K562 (cell line): ENCODE results near the gene RINL. TPM values are rescaled to one million over a fixed set of nuclear protein-coding genes. Genes with fewer than 3 reads are reported as not detected.

Experiments
- CEBPG ChIP-seq, 3 experiments: fragments of 200-800 bp in 1 of 3; sonication (Bioruptor generic) in 1 of 3; sonication (generic) in 1 of 3; formaldehyde crosslinking in 1 of 3; IDR thresholded peaks in 2 of 3; conservative IDR thresholded peaks in 1 of 3; 2 replicates each; pipeline versions ENCODE4 v1.6.1 to v1.8.0; 2016 to 2022; ENCODE audit warnings: missing compliant biosample characterization in 2 of 3, missing genetic modification characterization in 2 of 3, mild to moderate bottlenecking in 1 of 3, missing genetic modification reagents in 1 of 3
- HNRNPK ChIP-seq: fragments of 200-400 bp; formaldehyde crosslinking; IDR thresholded peaks from one replicate; pipeline ENCODE4 v1.6.1; 2018; ENCODE audit warnings: mild to moderate bottlenecking, low read depth, low read length; ENCODE audit not compliant: poor library complexity, severe bottlenecking
- ILK ChIP-seq: fragments of 450-650 bp; IDR thresholded peaks from 2 replicates; pipeline ENCODE4 v1.6.1; 2016; ENCODE audit warnings: missing genetic modification characterization, low read depth, mild to moderate bottlenecking, missing compliant biosample characterization, moderate library complexity, borderline replicate concordance
- KDM2B ChIP-seq: fragments of 250-450 bp; sonication (Bioruptor Pico); IDR thresholded peaks from 2 replicates; pipeline ENCODE4 v1.8.0; 2021; ENCODE audit warnings: mild to moderate bottlenecking, moderate library complexity
- MYNN ChIP-seq, 2 experiments: sonication (generic); formaldehyde crosslinking in 1 of 2; IDR thresholded peaks; 2 replicates each; pipeline versions ENCODE4 v1.5.0 to v1.6.1; 2016 to 2020; ENCODE audit warnings: antibody characterized with exemption in 1 of 2, missing genetic modification reagents in 1 of 2
- PHF8 ChIP-seq: fragments of 200-600 bp; sonication (generic); IDR thresholded peaks from 2 replicates; pipeline ENCODE4 v1.6.1; 2012; ENCODE audit warnings: mixed run types, mild to moderate bottlenecking, inconsistent platforms, low read length, moderate library complexity, borderline replicate concordance
- PRDM10 ChIP-seq: fragments of 450-650 bp; IDR thresholded peaks from 2 replicates; pipeline ENCODE4 v1.6.1; 2018; ENCODE audit not compliant: partially characterized antibody
- SOX6 ChIP-seq: fragments of 450-650 bp; IDR thresholded peaks from 2 replicates; pipeline ENCODE4 v1.6.1; 2014; ENCODE audit warnings: mild to moderate bottlenecking
- TARDBP ChIP-seq: fragments of 450-650 bp; IDR thresholded peaks from 2 replicates; pipeline ENCODE4 v1.6.1; 2016
- UBTF ChIP-seq, 2 experiments: IDR thresholded peaks; 2 replicates each; pipeline ENCODE4 v1.6.1; 2012; ENCODE audit warnings: improper control_type of control experiment in 2 of 2, low read depth in 2 of 2, low read length in 2 of 2, borderline replicate concordance in 1 of 2
- ZNF146 ChIP-seq: IDR thresholded peaks from one replicate; pipeline ENCODE4 v1.6.1; 2018; ENCODE audit warnings: missing compliant biosample characterization; ENCODE audit not compliant: unreplicated experiment
- ZNF174 ChIP-seq: fragments of 250-450 bp; sonication (Bioruptor Pico); IDR thresholded peaks from 2 replicates; pipeline ENCODE4 v1.4.0; 2020; ENCODE audit warnings: mild to moderate bottlenecking
- ZNF444 ChIP-seq: fragments of 250-450 bp; sonication (Bioruptor Pico); IDR thresholded peaks from 2 replicates; pipeline ENCODE4 v1.4.0; 2020; ENCODE audit warnings: mild to moderate bottlenecking, moderate library complexity
- polyA plus RNA-seq, 8 experiments: library from polyadenylated mRNA; depleted of rRNA in 4 of 8; stranded (reverse) in 5 of 8; unstranded in 3 of 8; fragments of >200 nt; fragmentation: Nextera tagmentation in 2 of 8; fragmentation: Illumina TruSeq in 1 of 8; extraction: Ambion mirVana in 2 of 8; extraction: Trizol in 1 of 8; gene quantifications; 2 replicates each; pipeline versions ENCODE4 v1.2.1 to v1.2.3, GENCODE V29; 2011 to 2014; ENCODE audit warnings: inconsistent platforms in 1 of 8, missing spikeins in 1 of 8
- total RNA-seq, 7 experiments: library from RNA; depleted of rRNA in 6 of 7; stranded (reverse); fragments of >200 nt in 6 of 7; fragmentation: Illumina TruSeq in 2 of 7; extraction: Trizol in 2 of 7; gene quantifications; 2 replicates each; pipeline versions ENCODE4 v1.2.1 to v1.2.3, GENCODE V29; 2011 to 2021; ENCODE audit warnings: low replicate concordance in 1 of 7
- TF ChIP-seq, protein P1 (sequence below), 2 experiments: IDR thresholded peaks in 1 of 2; conservative IDR thresholded peaks in 1 of 2; 2 replicates each; pipeline ENCODE4 v1.6.1; 2016; ENCODE audit warnings: low read depth in 2 of 2, mild to moderate bottlenecking in 1 of 2, missing compliant biosample characterization in 1 of 2, missing genetic modification characterization in 1 of 2, moderate library complexity in 1 of 2

The RINL gene
- total and polyA plus RNA-seq, 9 of the 15 experiments (the other 6 are each of a cell fraction or from before 2014, with no cell fraction given): 0.82 to 10.9 (median 4.9) TPM

DNA sequence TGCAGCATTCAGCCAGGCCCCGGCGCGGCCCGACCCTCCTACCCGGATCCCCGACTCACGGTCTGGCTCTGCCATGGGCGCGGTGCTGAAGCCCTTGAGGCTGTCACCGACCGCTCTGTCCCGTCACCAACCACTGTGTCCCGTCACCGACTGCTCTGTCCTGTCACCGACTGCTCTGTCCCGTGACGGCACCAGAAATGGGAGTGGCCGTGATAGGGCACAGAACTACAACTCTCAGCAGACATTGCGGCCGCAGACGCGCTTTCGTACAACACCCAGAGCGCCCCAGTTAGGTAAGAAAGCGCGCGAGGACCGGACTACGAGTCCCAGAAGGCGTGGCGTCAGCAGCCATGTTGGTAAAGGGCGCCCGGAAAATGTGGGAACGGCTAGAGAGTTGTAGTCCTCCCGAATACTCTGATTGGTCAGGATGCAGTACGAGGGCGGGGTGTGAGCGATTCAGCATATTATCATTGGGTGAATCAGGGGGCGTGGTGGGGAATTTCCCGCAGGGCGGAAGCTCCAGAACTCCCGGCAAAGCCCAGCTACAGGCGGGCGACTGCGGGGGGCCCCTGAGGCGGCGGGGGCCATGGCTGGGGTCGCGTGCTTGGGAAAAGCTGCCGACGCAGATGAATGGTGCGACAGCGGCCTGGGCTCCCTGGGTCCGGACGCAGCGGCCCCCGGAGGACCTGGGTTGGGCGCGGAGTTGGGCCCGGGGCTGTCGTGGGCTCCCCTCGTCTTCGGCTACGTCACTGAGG lies 21.5 kb upstream of the RINL start, which contains the start of the genes NFKBIB and SIRT2 (continued):
- TF ChIP-seq TARDBP (peak; percentile 98), SOX6 (no peak; the same call in 1 of the 2 replicates), PRDM10 (peak; percentile 92), ZNF444 (CRISPR knock-in tag) (no peak), ZNF146 (no peak), UBTF (IDR thresholded peaks at IDR 0.05; ENCODE audit: borderline replicate concordance in 1 of 2, low read depth in 2 of 2, low read length in 2 of 2) (0 out of 4 replicates have a peak, but pooled peaks have one; percentile 36 to 56), KDM2B (CRISPR knock-in tag) (peak; percentile 41; the same call in 1 of the 2 replicates), PHF8 (peak; percentile 69; the same call in 1 of the 2 replicates), CEBPG (CRISPR knock-in tag; IDR thresholded peaks at IDR 0.05) (peak; percentile 58; the same call in 1 of the 2 replicates), CEBPG (tag; conservative IDR thresholded peaks at IDR 0.05 in 1 of 2, IDR thresholded peaks at IDR 0.05 in 1 of 2) (no peak; a peak in 2 of 4 replicates), MYNN (IDR thresholded peaks at IDR 0.05) (no peak), MYNN (CRISPR knock-in tag; IDR thresholded peaks at IDR 0.05) (no peak), ILK (tag) (no peak), HNRNPK (no peak), ZNF174 (CRISPR knock-in tag) (no peak)
- TF ChIP-seq, protein P1, sequence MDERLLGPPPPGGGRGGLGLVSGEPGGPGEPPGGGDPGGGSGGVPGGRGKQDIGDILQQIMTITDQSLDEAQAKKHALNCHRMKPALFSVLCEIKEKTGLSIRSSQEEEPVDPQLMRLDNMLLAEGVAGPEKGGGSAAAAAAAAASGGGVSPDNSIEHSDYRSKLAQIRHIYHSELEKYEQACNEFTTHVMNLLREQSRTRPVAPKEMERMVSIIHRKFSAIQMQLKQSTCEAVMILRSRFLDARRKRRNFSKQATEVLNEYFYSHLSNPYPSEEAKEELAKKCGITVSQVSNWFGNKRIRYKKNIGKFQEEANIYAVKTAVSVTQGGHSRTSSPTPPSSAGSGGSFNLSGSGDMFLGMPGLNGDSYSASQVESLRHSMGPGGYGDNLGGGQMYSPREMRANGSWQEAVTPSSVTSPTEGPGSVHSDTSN (CRISPR knock-in tag; IDR thresholded peaks at IDR 0.05; ENCODE audit: low read depth): peak; percentile 28; the same call in 1 of the 2 replicates
- TF ChIP-seq, protein P1 (tag; conservative IDR thresholded peaks at IDR 0.05; ENCODE audit: low read depth): no peak
